Stimulated activated CD4-positive, alpha-beta T cell treated with anti-CD3 and anti-CD28 coated beads, TNF-alpha, amount 100 ng/mL, for 4 hours (primary cell): ENCODE results near the gene PRICKLE2.

ENCODE experiments used
- DNase-seq, 3 experiments: peaks; one replicate each; pipeline ENCODE4 v3.0.0-alpha.2; 2020; ENCODE audit warnings: low read depth in 3 of 3

Gene PRICKLE2

GRCh38 chr3:64160000-64160695 is 65.1 kb downstream of the PRICKLE2 start:
- DNase-seq = no peak

GRCh38 chr3:64158334-64158733 is 66.9 kb downstream of the PRICKLE2 start:
- no peak for DNase-seq

- DNase-seq = no peak
Observed at GRCh38 chr3:64157150-64158035, 67.9 kb downstream of the PRICKLE2 start.

- DNase-seq = no peak
Observed at GRCh38 chr3:64155328-64155727, 69.9 kb downstream of the PRICKLE2 start.

- no peak for DNase-seq
Observed at GRCh38 chr3:64152676-64153466, 72.4 kb downstream of the PRICKLE2 start.

- no peak for DNase-seq
Observed at GRCh38 chr3:64152086-64152485, 73.2 kb downstream of the PRICKLE2 start.

GRCh38 chr3:64151342-64151871 is 73.9 kb downstream of the PRICKLE2 start:
- no peak for DNase-seq

GRCh38 chr3:64150623-64151207 is 74.6 kb downstream of the PRICKLE2 start:
- DNase-seq = no peak

- no peak for DNase-seq
Observed at GRCh38 chr3:64149886-64150285, 75.4 kb downstream of the PRICKLE2 start.

GRCh38 chr3:64148955-64149653 is 76.2 kb downstream of the PRICKLE2 start:
- DNase-seq = no peak

GRCh38 chr3:64147211-64147610 is 78.1 kb downstream of the PRICKLE2 start:
- no peak for DNase-seq

- no peak for DNase-seq
Observed at GRCh38 chr3:64145438-64145837, 79.8 kb downstream of the PRICKLE2 start.

- no peak for DNase-seq
Observed at GRCh38 chr3:64144241-64144900, 80.9 kb downstream of the PRICKLE2 start.

GRCh38 chr3:64143409-64144130 is 81.7 kb downstream of the PRICKLE2 start:
- DNase-seq = no peak

GRCh38 chr3:64141476-64141875 is 83.8 kb downstream of the PRICKLE2 start:
- DNase-seq = no peak

GRCh38 chr3:64140651-64141050 is 84.6 kb downstream of the PRICKLE2 start:
- DNase-seq = no peak

- DNase-seq = no peak
Observed at GRCh38 chr3:64138656-64139375, 86.5 kb downstream of the PRICKLE2 start.

- DNase-seq = no peak
Observed at GRCh38 chr3:64138046-64138445, 87.2 kb downstream of the PRICKLE2 start.

- no peak for DNase-seq
Observed at GRCh38 chr3:64134882-64135281, 90.4 kb downstream of the PRICKLE2 start.
